Natural killer cell (primary cell): Measurements from ENCODE around the gene GNGT2. TPM values are rescaled to one million over a fixed set of nuclear protein-coding genes. Genes with fewer than 3 reads are reported as not detected.
A peak's percentile ranks its signal among the peaks of the same experiment; 100 is the strongest.

Experiments
- ATAC-seq, 3 donors: fragments of 150-1000 bp in 2 of 3; fragments of 200-7000 bp in 1 of 3; cut with Tn5 transposase; 1 replicate in 1 of 3; 2 replicates in 2 of 3; pipeline ENCODE4 v1.10.0; 2021; ENCODE audit warnings: mild to moderate bottlenecking in 2 of 3, moderate library complexity in 2 of 3
- DNase-seq, 2 donors: peaks; one replicate each; pipeline versions ENCODE4 v3.0.0 to v3.0.0-alpha.2; 2013 to 2021; ENCODE audit warnings: mixed read lengths in 1 of 2
- H3K27ac ChIP-seq: one replicate; pipeline ENCODE4 v1.5.1; 2013; ENCODE audit warnings: mild to moderate bottlenecking, low read length
- H3K27me3 ChIP-seq: one replicate; pipeline ENCODE4 v1.6.1; 2013; ENCODE audit warnings: low read length; ENCODE audit not compliant: control insufficient read depth, insufficient read depth
- H3K36me3 ChIP-seq: one replicate; pipeline ENCODE4 v1.6.1; 2013; ENCODE audit warnings: low read length; ENCODE audit not compliant: control insufficient read depth, insufficient read depth
- H3K4me1 ChIP-seq: one replicate; pipeline ENCODE4 v1.6.1; 2013; ENCODE audit warnings: low read length; ENCODE audit not compliant: control insufficient read depth, insufficient read depth
- H3K4me3 ChIP-seq: one replicate; pipeline ENCODE4 v1.5.1; 2013; ENCODE audit warnings: low read length
- H3K9me3 ChIP-seq: one replicate; pipeline ENCODE4 v1.6.1; 2013; ENCODE audit warnings: low read length; ENCODE audit not compliant: control insufficient read depth, insufficient read depth
- H3K27ac Mint-ChIP-seq, 2 donors: one replicate each; pipeline ENCODE4 v1.8.0; 2022; ENCODE audit warnings: mild to moderate bottlenecking in 2 of 2, mixed read lengths in 2 of 2, moderate library complexity in 1 of 2
- H3K27me3 Mint-ChIP-seq, 2 donors: one replicate each; pipeline ENCODE4 v1.8.0; 2022; ENCODE audit warnings: low read depth in 2 of 2, mixed read lengths in 2 of 2
- H3K36me3 Mint-ChIP-seq: one replicate; pipeline ENCODE4 v1.8.0; 2022; ENCODE audit warnings: mixed read lengths
- H3K4me1 Mint-ChIP-seq, 2 donors: one replicate each; pipeline ENCODE4 v1.8.0; 2022; ENCODE audit warnings: mixed read lengths in 2 of 2
- H3K4me3 Mint-ChIP-seq: one replicate; pipeline ENCODE4 v1.8.0; 2022; ENCODE audit warnings: mild to moderate bottlenecking, moderate library complexity, mixed read lengths
- H3K9me3 Mint-ChIP-seq, 2 donors: one replicate each; pipeline ENCODE4 v1.8.0; 2022; ENCODE audit warnings: mixed read lengths in 2 of 2
- WGBS: methylation state at CpG from one replicate; pipeline ENCODE4 v1.1.7; 2013; ENCODE audit warnings: missing lambda C conversion rate; ENCODE audit not compliant: insufficient coverage; 5-methylcytosine and 5-hydroxymethylcytosine counted together
- intact Hi-C: fragments of 100-400 bp; cut with micrococcal nuclease; formaldehyde crosslinking; loops from one replicate; pipeline ENCODE4 v1.14.2; 2022
- total RNA-seq, 4 donors: library from RNA; stranded (reverse); fragments of 120-200 nt in 1 of 4; gene quantifications; one replicate each; pipeline versions ENCODE4 v1.2.3 to v1.2.4, GENCODE V29; 2013 to 2022
- TF ChIP-seq, protein P1 (sequence below): fragments of 200-600 bp; IDR thresholded peaks from one replicate; pipeline ENCODE4 v1.8.0; 2022; ENCODE audit warnings: antibody characterized with exemption

GNGT2 gene
- total RNA-seq, 3 donors from 2014 or later (not counting 1 experiment from before 2014, with no cell fraction given) = 35.8 to 41.6 (median 39.4) TPM

DNA sequence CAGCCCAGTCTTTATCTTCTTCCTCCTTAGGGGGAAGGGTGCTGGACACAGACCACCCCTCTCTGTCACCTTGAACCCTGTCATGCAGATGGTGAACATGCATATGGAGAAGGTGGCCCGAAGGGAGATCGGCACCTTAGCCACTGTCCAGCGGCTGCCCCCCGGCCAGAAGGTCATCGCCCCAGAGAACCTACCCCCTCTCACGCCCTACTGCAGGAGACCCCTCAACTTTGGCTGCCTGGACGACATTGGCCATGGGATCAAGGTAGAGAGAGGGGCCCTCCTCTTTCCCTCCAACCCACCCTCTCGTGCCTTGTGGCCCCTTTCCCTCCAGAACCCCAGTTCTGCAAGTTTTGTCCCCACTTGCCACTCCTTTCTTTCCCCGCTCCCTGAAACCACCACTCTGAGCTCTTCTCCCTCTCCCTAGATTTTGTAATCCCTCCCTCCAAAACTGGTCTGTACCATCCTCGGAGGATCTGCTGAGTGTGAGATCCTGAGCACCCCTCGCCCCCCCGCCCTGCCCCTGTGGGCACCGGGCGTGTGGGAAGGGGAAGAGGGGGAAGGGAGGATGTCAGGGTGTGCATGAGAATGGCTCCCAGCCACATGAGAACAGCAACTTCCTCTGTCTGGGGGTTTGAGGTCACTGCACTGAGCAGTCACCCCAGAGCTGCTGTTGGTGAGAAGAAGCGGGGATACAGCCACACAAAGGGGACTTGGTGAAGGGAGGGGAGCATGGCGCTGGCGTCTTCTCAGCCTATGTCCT lies 7.5 kb upstream of the GNGT2 start:
- H3K4me3 ChIP-seq = peak overlapping the region; percentile 6
- Mint-ChIP-seq H3K9me3 (no peaks in the 10 kb centered on the region), H3K27me3 (no peaks in the 10 kb centered on the region), H3K4me3 (peak overlapping the region; percentile 89), H3K27ac (peak overlapping the region; percentile 81 to 98), H3K4me1 (peaks cover 63 to 83% of the 10 kb centered on the region in 2 donors), H3K36me3 (peaks cover 8% of the 10 kb centered on the region)
- H3K27ac ChIP-seq = peak overlapping the region; percentile 97
- no peaks in the 10 kb centered on the region for H3K27me3 ChIP-seq
- peak; percentile 58 to 81 (median 75) for ATAC-seq
- intact Hi-C loops = loop anchor here (1.0 to 5.0 kb wide), 4 partner anchors 8 to 496 kb away; partner anchors contain the start of genes ABI3, GNGT2, PHOSPHO1 and PRAC1
- WGBS = 33% methylated on average over 16 of the region's 17 CpGs
- H3K4me1 ChIP-seq = peaks cover 98% of the 10 kb centered on the region
- TF ChIP-seq, protein P1, sequence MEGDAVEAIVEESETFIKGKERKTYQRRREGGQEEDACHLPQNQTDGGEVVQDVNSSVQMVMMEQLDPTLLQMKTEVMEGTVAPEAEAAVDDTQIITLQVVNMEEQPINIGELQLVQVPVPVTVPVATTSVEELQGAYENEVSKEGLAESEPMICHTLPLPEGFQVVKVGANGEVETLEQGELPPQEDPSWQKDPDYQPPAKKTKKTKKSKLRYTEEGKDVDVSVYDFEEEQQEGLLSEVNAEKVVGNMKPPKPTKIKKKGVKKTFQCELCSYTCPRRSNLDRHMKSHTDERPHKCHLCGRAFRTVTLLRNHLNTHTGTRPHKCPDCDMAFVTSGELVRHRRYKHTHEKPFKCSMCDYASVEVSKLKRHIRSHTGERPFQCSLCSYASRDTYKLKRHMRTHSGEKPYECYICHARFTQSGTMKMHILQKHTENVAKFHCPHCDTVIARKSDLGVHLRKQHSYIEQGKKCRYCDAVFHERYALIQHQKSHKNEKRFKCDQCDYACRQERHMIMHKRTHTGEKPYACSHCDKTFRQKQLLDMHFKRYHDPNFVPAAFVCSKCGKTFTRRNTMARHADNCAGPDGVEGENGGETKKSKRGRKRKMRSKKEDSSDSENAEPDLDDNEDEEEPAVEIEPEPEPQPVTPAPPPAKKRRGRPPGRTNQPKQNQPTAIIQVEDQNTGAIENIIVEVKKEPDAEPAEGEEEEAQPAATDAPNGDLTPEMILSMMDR = no peak
- peaks cover 35% of the 10 kb centered on the region for H3K36me3 ChIP-seq
- peak; percentile 73 to 93 for DNase-seq
- no peaks in the 10 kb centered on the region for H3K9me3 ChIP-seq

DNA sequence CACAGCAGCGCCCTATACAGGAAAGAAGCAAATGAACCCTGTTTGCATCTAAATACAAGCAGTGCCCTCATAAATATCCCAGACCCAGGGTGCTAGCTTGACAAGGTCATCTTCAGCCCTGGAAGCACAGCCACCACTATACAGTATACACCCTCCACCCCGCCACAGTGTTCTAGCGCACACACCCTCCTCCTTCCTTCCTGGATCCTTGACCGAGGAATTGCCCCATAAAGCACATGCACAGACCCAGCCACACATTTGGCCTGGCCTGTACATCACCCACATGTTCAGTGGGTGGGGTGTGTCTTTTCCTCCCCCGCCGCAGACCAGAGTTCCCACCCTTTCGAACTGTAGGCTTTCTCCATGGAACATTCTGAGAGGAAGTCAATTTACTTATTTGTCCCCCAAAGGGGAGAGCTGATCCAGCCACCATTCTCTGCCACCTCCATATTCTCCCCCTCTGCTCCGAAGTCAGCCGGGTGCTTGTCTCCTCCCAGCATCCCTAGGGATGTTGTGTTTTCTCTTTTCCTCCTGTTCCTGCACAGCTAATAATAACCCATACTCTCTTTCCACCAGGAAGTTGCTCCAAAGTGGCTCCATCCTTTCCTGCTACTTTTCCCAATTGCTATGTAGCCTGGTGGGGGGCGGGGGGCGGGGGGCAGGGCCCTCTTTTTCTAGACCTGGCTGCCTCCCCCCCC lies 6.7 kb upstream of the GNGT2 start:
- Mint-ChIP-seq H3K4me3 (peak overlapping the region; percentile 89), H3K36me3 (peaks cover 12% of the 10 kb centered on the region), H3K9me3 (no peaks in the 10 kb centered on the region), H3K27ac (peak overlapping the region; percentile 81 to 98), H3K4me1 (peaks cover 67 to 83% of the 10 kb centered on the region in 2 donors), H3K27me3 (no peaks in the 10 kb centered on the region)
- Histone ChIP-seq H3K9me3 (no peaks in the 10 kb centered on the region), H3K27me3 (no peaks in the 10 kb centered on the region), H3K36me3 (peaks cover 28% of the 10 kb centered on the region), H3K27ac (peak overlapping the region; percentile 97), H3K4me3 (no peak overlapping the region), H3K4me1 (peaks cover 98% of the 10 kb centered on the region)
- 40% methylated on average over 10 of the region's 11 CpGs for WGBS
- TF ChIP-seq, protein P1 = no peak
- DNase-seq = peak in 1 of 2 donors; percentile 49
- intact Hi-C loops = loop anchor here (5.0 kb wide), 1 partner anchor 495 kb away; the partner anchor contains the start of genes PRAC1 and PRAC2
- no peak for ATAC-seq

DNA sequence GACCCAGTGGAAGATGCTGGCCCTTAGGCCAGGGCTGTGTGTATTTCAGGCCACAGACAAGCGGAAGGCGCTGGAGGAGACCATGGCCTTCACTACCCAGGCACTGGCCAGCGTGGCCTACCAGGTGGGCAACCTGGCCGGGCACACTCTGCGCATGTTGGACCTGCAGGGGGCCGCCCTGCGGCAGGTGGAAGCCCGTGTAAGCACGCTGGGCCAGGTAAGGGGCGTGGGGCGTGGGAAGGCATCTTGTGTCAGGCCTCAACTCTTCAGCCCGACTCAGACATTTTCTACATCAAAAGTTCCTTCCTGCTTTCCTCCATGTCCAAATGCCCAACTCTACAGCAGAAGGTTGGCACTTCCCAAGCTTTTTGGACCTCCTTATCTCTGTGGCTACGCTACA lies 6.1 kb upstream of the GNGT2 start:
- no peaks in the 10 kb centered on the region for H3K27me3 Mint-ChIP-seq

More for the DNA sequence above, 6.1 kb upstream of the GNGT2 start:
- Mint-ChIP-seq H3K27ac (peak overlapping the region; percentile 81 to 98), H3K36me3 (peaks cover 14% of the 10 kb centered on the region), H3K9me3 (no peaks in the 10 kb centered on the region), H3K4me1 (peaks cover 70 to 83% of the 10 kb centered on the region in 2 donors), H3K4me3 (peak overlapping the region; percentile 89)
- Histone ChIP-seq H3K4me1 (peaks cover 98% of the 10 kb centered on the region), H3K27me3 (no peaks in the 10 kb centered on the region), H3K9me3 (no peaks in the 10 kb centered on the region), H3K27ac (peak overlapping the region; percentile 97), H3K4me3 (no peak overlapping the region), H3K36me3 (peaks cover 25% of the 10 kb centered on the region)
- intact Hi-C loops = loop anchor here (5.0 kb wide), 1 partner anchor 494 kb away; the partner anchor contains the start of genes PRAC1 and PRAC2
- TF ChIP-seq, protein P1 = no peak
- DNase-seq (peak in 1 of 2 donors; percentile 23), ATAC-seq (no peak)
- WGBS = 80% methylated on average over 13 of the region's 13 CpGs
